ENCODE measurements around the gene NINJ1.
"Not testable (repeated sequence)": the region's sequence is repeated elsewhere in the genome, so short reads cannot be mapped to it uniquely, and the experiment has no call there.

NINJ1 gene

GRCh38 chr9:93118863-93119702 is 15.0 kb downstream of the NINJ1 start:
- peak; percentile 16 for DNase-seq

- DNase-seq = peak; percentile 33
Measured at GRCh38 chr9:93117924-93118862, 15.9 kb downstream of the NINJ1 start.

- DNase-seq = not testable (repeated sequence)
Measured at GRCh38 chr9:93117521-93117920, 16.5 kb downstream of the NINJ1 start.

- DNase-seq = peak; percentile 96
Measured at GRCh38 chr9:93116072-93116961, 17.7 kb downstream of the NINJ1 start.

- peak; percentile 25 for DNase-seq
Measured at GRCh38 chr9:93115486-93116071, 18.5 kb downstream of the NINJ1 start.

GRCh38 chr9:93114984-93115335 is 19.1 kb downstream of the NINJ1 start:
- DNase-seq = peak; percentile 15

GRCh38 chr9:93114169-93114983 is 19.7 kb downstream of the NINJ1 start:
- peak; percentile 42 for DNase-seq

- peak; percentile 9 for DNase-seq
Measured at GRCh38 chr9:93112864-93113389, 21.1 kb downstream of the NINJ1 start.

- peak; percentile 77 for DNase-seq
Measured at GRCh38 chr9:93112116-93112863, 21.8 kb downstream of the NINJ1 start.

- peak; percentile 75 for DNase-seq
Measured at GRCh38 chr9:93111371-93112115, 22.5 kb downstream of the NINJ1 start.

- DNase-seq = peak; percentile 19
Measured at GRCh38 chr9:93111001-93111370, 23.1 kb downstream of the NINJ1 start.

GRCh38 chr9:93110311-93110855 is 23.7 kb downstream of the NINJ1 start:
- peak; percentile 21 for DNase-seq

- DNase-seq = peak; percentile 56
Measured at GRCh38 chr9:93108291-93109041, 25.6 kb downstream of the NINJ1 start.

GRCh38 chr9:93107825-93108161 is 26.3 kb downstream of the NINJ1 start:
- DNase-seq = no peak

GRCh38 chr9:93107151-93107824 is 26.8 kb downstream of the NINJ1 start:
- DNase-seq = no peak

- DNase-seq = no peak
Measured at GRCh38 chr9:93105620-93106019, 28.4 kb downstream of the NINJ1 start.

- not testable (repeated sequence) for DNase-seq
Measured at GRCh38 chr9:93101086-93101485, 33.0 kb downstream of the NINJ1 start.

GRCh38 chr9:93100276-93100636 is 33.8 kb downstream of the NINJ1 start:
- DNase-seq = no peak
